ENCODE data around the gene UGT8.
"Not testable (repeated sequence)": the region's sequence is repeated elsewhere in the genome, so short reads cannot be mapped to it uniquely, and the experiment has no call there.

The UGT8 gene

GRCh38 chr4:114598191-114599121 lies at the start of gene UGT8:
TSS of gene UGT8 (plus strand) at chr4:114598807. CDS start at chr4:114622881, 24,074 bp downstream.
- DNase-seq (ENCODE audit: extremely low read depth in 1 of 2, low read depth in 1 of 2): peak; percentile 7 to 19

DNA sequence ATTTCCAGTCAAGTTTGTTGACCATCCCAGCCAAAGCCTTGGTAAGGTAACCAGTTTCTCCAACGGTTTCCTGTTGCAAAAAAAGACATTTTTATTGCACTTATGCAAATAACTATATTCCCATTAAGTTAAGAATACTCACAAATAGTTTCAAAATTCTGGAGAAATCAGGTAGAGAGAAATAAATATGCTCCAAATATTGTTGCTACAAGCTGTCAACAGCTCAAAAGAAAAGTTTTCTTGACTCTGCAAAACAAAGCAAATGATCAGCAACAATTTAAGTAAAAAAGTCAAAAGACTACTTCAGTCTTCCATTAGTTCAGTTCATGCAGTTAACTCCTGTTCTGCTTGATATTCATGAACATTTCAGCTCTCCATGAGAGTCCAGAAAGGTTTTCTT lies 49.0 kb upstream of the UGT8 start:
- DNase-seq (ENCODE audit: extremely low read depth in 1 of 2, low read depth in 1 of 2): no peak

DNA sequence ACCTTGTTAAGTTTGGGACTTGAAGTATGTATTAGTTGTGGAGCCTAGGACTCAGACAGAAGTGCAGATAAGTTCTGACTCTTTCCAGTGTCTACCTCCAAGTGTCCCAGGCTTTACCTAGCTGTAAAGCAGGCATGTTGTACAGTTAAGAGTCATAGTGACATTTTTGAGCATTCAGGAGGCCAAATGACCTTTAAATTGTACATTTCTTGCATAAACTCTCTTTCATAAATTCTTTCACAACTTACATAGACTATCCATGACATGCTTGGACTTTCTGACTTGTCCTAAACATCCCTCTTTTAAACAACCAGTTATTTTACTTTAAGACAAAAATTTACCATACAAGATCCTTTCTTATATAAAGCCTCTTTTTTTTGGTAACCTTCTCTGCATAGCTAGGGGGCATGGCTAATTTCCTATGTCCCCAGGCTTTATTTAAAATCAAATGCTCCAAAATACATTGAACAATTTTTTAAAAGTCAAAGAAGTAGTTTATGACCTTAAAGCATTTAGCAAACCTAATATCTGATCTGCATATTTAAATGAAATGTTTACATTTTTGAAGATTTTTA lies 40.1 kb upstream of the UGT8 start:
- DNase-seq (ENCODE audit: extremely low read depth in 1 of 2, low read depth in 1 of 2): no peak

DNA sequence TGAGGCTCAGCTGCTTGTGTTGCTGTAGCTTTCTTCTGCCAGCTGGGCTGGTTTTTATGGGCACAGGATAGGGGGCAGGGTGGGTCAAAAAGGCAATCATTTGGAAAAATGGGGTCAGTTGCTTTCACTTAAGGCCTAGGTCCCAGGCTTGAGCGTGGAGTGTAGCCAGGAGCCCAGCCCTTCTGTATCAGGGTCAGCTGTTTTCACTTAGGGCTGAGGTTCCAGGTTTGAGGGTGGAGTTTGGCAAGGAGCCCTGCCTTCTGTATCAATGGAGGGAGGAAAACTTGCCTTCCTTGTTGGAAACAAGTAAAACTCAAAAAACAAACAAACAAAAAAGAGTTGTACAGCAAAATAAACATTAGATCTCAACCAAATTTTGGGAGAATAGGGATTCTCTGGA lies 37.0 kb upstream of the UGT8 start:
- DNase-seq (ENCODE audit: extremely low read depth in 1 of 2, low read depth in 1 of 2): no peak

DNA sequence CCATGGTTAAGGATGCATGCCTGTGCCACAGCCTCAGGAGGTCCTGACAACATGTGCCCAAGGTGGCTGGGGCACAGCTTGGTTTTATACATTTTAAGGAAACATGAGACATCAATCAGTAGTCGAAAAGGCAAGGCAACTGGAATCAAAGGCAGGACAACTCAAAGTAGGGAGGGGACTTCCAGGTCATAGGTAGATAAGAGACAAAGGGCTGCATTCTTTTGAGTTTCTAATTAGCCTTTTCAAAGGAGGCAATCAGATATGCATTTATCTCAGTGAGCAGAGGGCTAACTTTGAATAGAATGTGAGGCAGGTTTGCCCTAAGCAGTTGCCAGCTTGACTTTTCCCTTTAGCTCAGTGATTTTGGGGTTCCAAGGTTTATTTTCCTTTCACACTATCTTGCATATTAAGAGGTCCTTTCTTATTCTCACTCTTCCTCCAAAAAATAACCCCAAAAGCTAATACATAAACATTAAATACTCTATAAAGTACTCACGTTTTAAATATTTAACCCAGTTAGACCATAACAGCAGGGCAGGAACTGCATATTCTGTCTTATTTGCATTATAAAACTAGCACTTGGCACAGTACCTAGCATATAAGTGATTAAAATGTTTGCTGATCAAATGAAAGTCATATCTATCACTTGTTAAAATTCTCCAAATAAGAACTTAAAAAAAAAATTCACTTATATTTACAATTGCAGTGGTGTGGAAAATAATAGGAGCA lies 36.3 kb upstream of the UGT8 start:
- DNase-seq (ENCODE audit: extremely low read depth in 1 of 2, low read depth in 1 of 2): no peak

DNA sequence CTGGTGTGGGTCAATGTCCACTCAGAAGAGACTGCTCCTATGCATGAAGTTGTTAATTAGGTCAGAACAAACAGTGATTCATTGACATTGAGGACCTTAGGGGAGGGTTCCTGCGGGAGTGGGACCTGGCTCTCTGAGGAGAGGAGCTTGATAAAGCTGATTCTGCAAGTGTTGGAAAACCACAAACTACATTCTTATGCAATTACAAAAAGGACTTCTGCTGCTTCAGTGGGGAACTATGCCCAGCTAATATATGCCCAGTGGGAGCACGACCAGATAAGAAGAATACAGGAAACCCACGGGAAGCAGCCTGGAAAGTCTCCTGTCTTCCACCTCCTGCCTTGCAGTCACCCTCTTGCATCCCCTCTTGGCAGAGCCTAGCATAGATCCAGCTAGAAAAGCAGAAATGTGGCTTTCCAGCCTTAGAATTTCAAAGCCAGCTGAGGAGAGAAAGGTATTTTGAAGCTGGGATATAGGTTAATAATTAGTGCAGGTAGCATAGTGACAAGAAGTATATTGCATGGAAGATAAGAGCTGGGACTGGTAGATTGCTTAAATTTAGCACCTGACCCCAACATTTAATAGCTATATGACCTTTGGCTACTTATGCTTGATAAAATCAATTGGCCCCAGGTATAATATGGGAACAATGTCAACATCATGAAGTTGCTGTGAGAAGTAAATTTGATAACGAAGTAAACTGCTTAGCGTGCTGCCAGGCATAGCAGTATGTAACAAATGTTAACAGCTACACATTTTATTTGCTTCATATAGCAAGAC lies 34.9 kb upstream of the UGT8 start:
- no peak for DNase-seq (ENCODE audit: extremely low read depth in 1 of 2, low read depth in 1 of 2)

GRCh38 chr4:114577386-114577785 lies 21.2 kb upstream of the UGT8 start:
- DNase-seq (ENCODE audit: extremely low read depth in 1 of 2, low read depth in 1 of 2): no peak

DNA sequence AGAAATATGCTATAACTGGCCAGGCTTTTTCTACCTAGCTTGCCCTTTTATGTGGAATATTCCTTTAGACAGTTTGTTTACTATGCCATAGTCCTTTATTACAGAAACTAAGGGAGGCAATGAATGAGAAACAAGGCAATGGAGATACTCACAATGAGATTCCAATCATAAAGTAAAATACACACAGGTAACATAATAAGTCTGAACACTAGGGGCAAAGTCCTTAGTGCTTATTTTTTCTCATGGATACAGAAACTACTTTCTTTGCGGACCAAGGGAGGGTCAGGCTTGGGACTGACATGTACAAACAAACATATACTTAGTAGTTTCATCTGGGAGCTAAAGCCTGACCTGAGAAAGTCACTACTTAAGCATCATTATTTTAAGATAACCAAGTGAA lies 16.0 kb upstream of the UGT8 start:
- no peak for DNase-seq (ENCODE audit: extremely low read depth in 1 of 2, low read depth in 1 of 2)

- no peak for DNase-seq (ENCODE audit: extremely low read depth in 1 of 2, low read depth in 1 of 2)
These were observed 10.3 kb upstream of the UGT8 start for GRCh38 chr4:114588305-114588704.

- not testable (repeated sequence) for DNase-seq (ENCODE audit: extremely low read depth in 1 of 2, low read depth in 1 of 2)
These were observed 8.2 kb upstream of the UGT8 start for GRCh38 chr4:114590360-114590759.

DNA sequence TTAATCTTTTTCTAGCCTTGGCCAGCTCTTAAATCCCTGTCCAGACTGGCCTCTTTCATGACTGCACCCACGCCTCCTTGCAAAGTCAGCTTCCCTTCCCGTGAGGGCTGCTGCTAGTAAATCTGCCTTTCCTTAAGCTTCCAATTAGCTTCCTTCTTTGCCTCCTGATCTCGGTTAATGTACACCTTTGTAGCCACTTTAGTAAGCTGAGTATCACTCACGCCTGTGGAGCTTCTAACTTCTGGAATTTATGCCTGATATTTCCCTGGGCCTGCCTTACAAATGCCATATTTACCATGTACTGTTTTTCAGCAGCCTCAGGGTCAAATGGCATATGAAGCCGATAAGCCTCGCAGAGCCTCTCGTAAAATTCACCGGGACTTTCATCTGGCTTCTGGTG lies 5.1 kb upstream of the UGT8 start:
- no peak for DNase-seq (ENCODE audit: extremely low read depth in 1 of 2, low read depth in 1 of 2)

DNA sequence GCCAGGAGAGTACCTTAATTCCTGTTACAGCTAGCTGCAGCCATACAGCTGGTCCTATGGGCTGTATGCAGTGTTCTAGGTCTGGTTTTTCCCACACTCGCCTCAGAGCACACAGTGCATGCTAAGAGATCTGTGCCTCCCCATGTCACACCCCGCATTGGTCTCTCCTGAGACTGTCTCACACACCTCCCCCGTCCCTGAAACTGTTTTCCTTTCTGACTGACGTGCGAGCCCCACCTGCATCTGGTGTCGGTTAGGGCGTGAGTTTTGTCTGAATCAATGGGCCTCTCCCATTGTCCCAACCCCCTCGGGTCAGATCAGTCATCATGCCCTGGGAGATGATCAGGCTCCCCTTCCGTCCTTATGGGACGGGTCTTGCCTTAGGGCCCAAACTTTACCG lies 3.4 kb upstream of the UGT8 start:
- DNase-seq (ENCODE audit: extremely low read depth in 1 of 2, low read depth in 1 of 2): no peak

- no peak for DNase-seq (ENCODE audit: extremely low read depth in 1 of 2, low read depth in 1 of 2)
These were observed 2.7 kb upstream of the UGT8 start for GRCh38 chr4:114595921-114596320.

GRCh38 chr4:114597410-114598115 lies 1.0 kb upstream of the UGT8 start:
- no peak for DNase-seq (ENCODE audit: extremely low read depth in 1 of 2, low read depth in 1 of 2)

GRCh38 chr4:114599231-114599902 lies 760 bp downstream of the UGT8 start:
- DNase-seq (ENCODE audit: extremely low read depth in 1 of 2, low read depth in 1 of 2): no peak

DNA sequence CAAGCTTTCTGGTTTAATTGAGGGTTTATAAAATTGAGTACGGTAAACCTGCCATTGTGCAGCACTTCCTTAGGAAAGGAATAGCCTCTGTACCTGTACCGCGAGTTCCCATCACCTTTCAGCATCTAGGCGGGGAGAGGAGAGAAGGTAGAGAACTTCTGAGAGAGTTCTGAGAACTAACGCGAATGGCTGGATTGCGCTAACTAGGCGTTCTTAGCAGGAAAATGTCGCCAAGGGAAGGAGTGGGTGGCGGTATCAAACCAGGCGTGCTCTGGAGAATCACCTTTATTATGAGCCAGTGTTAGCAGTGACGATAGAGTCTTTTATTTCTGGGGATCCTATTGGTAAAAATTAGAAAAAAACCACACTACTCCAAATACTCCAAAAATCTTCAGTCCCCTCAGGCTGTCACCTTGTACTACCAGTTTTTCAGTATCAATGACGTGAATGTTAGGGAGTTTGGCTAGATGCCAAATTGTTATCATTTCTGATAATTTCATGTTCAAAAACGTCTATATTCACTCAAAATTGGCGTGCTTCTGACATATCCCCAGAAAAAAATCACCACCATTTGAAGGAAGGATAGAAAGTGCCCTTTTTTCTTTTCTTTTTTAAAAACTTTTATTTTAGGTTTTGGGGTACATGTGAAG lies 1.4 kb downstream of the UGT8 start:
- no peak for DNase-seq (ENCODE audit: extremely low read depth in 1 of 2, low read depth in 1 of 2)

GRCh38 chr4:114600672-114601071 lies 2.1 kb downstream of the UGT8 start:
- no peak for DNase-seq (ENCODE audit: extremely low read depth in 1 of 2, low read depth in 1 of 2)

DNA sequence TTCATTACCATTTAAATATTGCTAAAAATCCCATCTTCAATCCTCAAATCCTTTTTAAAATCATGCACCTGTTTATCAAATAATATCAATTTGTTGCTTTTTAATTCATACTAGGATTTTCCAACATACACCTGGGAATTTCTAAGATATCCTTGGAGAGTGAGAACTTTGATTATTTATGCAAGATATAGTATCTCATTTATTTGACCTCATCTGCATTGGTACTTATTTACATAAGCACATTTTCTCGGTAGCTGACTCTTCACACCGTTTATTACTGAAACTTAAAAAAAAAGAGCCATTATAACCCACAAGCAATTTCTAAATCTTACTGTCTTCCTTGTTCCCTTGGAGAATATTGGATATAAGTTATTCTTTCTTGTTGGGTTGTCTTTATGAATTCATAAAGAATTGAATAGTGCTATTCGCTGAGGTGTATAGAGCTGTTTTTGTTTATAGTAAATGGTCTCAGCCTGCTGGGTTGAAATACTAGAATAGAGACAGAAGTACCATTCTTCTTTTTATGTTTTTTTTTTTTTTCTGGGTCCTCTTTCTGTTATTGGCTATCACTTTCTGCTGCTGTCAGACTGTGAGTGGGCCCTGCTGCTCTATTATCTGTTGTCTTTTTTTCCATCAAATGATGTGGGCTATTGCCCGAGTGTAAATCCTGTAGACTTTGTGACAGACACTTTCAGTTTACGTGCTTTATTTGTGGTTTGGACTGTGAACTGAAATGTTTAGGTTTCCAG lies 2.9 kb downstream of the UGT8 start:
- DNase-seq (ENCODE audit: extremely low read depth in 1 of 2, low read depth in 1 of 2): no peak

- no peak for DNase-seq (ENCODE audit: extremely low read depth in 1 of 2, low read depth in 1 of 2)
These were observed 4.9 kb downstream of the UGT8 start for GRCh38 chr4:114603497-114603896.
